NCI-H2029 treated with DMSO at 0.1 percent for 48 hours (cell line): ENCODE results near the gene TLR6.
A peak's percentile ranks its signal among the peaks of the same experiment; 100 is the strongest.

Source experiments
- DNase-seq: peaks from one replicate; lab custom pipeline; 2025; lab: John Stamatoyannopoulos, UW

TLR6 gene

GRCh38 chr4:38856524-38857337, at the start of gene TLR6:
Gene TLR6, minus strand, starts transcription at chr4:38856817. Its CDS starts 27,344 bp downstream, at chr4:38829473.
- peak; percentile 69 for DNase-seq

GRCh38 chr4:38905652-38906385, 49.2 kb upstream of the TLR6 start:
- DNase-seq: no peak

GRCh38 chr4:38904682-38905081, 48.1 kb upstream of the TLR6 start:
- no peak for DNase-seq

GRCh38 chr4:38904090-38904666, 47.6 kb upstream of the TLR6 start:
- no peak for DNase-seq

GRCh38 chr4:38902695-38903094, 46.1 kb upstream of the TLR6 start:
- no peak for DNase-seq

GRCh38 chr4:38902221-38902620, 45.6 kb upstream of the TLR6 start:
- DNase-seq: no peak

GRCh38 chr4:38898245-38898644, 41.6 kb upstream of the TLR6 start:
- DNase-seq: no peak

GRCh38 chr4:38896940-38897339, 40.3 kb upstream of the TLR6 start:
- DNase-seq: no peak

GRCh38 chr4:38894322-38894982, 37.8 kb upstream of the TLR6 start:
- DNase-seq: no peak

GRCh38 chr4:38891051-38891983, 34.7 kb upstream of the TLR6 start:
- no peak for DNase-seq

GRCh38 chr4:38889143-38889542, 32.5 kb upstream of the TLR6 start:
- DNase-seq: no peak

- no peak for DNase-seq
Measured at GRCh38 chr4:38884254-38884653, 27.6 kb upstream of the TLR6 start.

- no peak for DNase-seq
Measured at GRCh38 chr4:38876636-38877035, 20.0 kb upstream of the TLR6 start.

- peak; percentile 88 for DNase-seq
Measured at GRCh38 chr4:38873290-38873944, 16.8 kb upstream of the TLR6 start.

- DNase-seq: peak; percentile 71
Measured at GRCh38 chr4:38872620-38873019, 16.0 kb upstream of the TLR6 start.

- no peak for DNase-seq
Measured at GRCh38 chr4:38871593-38871992, 15.0 kb upstream of the TLR6 start.

- no peak for DNase-seq
Measured at GRCh38 chr4:38870098-38870808, 13.6 kb upstream of the TLR6 start.

- no peak for DNase-seq
Measured at GRCh38 chr4:38869511-38869910, 12.9 kb upstream of the TLR6 start.

GRCh38 chr4:38868059-38868960, 11.7 kb upstream of the TLR6 start:
- DNase-seq: no peak
